Measurements from ENCODE around the gene CTSL.

The CTSL gene

GRCh38 chr9:87725900-87726709 is at the start of gene CTSL:
Gene CTSL (plus strand): TSS chr9:87726119. CDS start chr9:87727604, 1,485 bp downstream.
- DNase-seq: peak; percentile 53

- no peak for DNase-seq
Measured at GRCh38 chr9:87676976-87677775, 48.7 kb upstream of the CTSL start.

GRCh38 chr9:87677776-87678587 is 47.9 kb upstream of the CTSL start:
- no peak for DNase-seq

GRCh38 chr9:87678650-87679355 is 47.1 kb upstream of the CTSL start:
- DNase-seq: peak; percentile 28

GRCh38 chr9:87681271-87682061 is 44.5 kb upstream of the CTSL start:
- DNase-seq: no peak

GRCh38 chr9:87682085-87682484 is 43.8 kb upstream of the CTSL start:
- DNase-seq: no peak

GRCh38 chr9:87682618-87683017 is 43.3 kb upstream of the CTSL start:
- no peak for DNase-seq

GRCh38 chr9:87683751-87684626 is 41.9 kb upstream of the CTSL start:
- no peak for DNase-seq

GRCh38 chr9:87684627-87685219 is 41.2 kb upstream of the CTSL start:
- DNase-seq: no peak

GRCh38 chr9:87685441-87685840 is 40.5 kb upstream of the CTSL start:
- DNase-seq: no peak

GRCh38 chr9:87685871-87686519 is 39.9 kb upstream of the CTSL start:
- no peak for DNase-seq

GRCh38 chr9:87686520-87687090 is 39.3 kb upstream of the CTSL start:
- no peak for DNase-seq

- DNase-seq: no peak
Measured at GRCh38 chr9:87687207-87687606, 38.7 kb upstream of the CTSL start.

- DNase-seq: no peak
Measured at GRCh38 chr9:87694236-87694755, 31.6 kb upstream of the CTSL start.

GRCh38 chr9:87695523-87695922 is 30.4 kb upstream of the CTSL start:
- no peak for DNase-seq

- DNase-seq: no peak
Measured at GRCh38 chr9:87696641-87697040, 29.3 kb upstream of the CTSL start.

GRCh38 chr9:87698069-87698809 is 27.7 kb upstream of the CTSL start:
- DNase-seq: no peak

GRCh38 chr9:87699835-87700234 is 26.1 kb upstream of the CTSL start:
- no peak for DNase-seq
